ENCODE measurements around the gene ZKSCAN1.

DNA sequence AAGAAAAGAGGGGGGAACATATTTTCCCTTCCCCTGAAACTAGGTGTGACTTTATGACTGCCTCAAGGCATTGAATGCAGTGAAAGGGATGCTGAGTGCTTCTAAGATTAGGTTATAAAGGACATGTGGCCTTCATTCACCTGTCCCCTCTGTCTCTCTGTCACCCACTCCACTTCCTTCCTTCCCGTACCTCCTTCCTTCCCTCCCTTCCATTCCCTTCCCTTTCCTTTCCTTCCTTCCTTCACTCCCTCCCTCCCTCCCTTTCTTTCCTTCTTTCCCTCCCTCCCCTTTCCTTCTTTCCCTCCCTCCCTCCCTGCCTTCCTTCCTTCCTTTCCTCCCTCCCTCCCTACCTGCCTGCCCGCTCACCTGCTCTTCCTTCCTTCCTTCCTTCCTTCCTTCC is 4.5 kb upstream of the ZKSCAN1 start:
- TF ChIP-seq, protein P1, sequence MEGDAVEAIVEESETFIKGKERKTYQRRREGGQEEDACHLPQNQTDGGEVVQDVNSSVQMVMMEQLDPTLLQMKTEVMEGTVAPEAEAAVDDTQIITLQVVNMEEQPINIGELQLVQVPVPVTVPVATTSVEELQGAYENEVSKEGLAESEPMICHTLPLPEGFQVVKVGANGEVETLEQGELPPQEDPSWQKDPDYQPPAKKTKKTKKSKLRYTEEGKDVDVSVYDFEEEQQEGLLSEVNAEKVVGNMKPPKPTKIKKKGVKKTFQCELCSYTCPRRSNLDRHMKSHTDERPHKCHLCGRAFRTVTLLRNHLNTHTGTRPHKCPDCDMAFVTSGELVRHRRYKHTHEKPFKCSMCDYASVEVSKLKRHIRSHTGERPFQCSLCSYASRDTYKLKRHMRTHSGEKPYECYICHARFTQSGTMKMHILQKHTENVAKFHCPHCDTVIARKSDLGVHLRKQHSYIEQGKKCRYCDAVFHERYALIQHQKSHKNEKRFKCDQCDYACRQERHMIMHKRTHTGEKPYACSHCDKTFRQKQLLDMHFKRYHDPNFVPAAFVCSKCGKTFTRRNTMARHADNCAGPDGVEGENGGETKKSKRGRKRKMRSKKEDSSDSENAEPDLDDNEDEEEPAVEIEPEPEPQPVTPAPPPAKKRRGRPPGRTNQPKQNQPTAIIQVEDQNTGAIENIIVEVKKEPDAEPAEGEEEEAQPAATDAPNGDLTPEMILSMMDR (IDR thresholded peaks at IDR 0.05): no peak
- no peak for TF ChIP-seq POLR2AphosphoS5 (IDR thresholded peaks at IDR 0.05)
- no peak for TF ChIP-seq POLR2A (IDR thresholded peaks at IDR 0.05)

Data from prostate gland (tissue), 2 donors.